OCI-LY7 (cell line): ENCODE measurements around the gene CLDN24.

Experiments
- CTCF ChIP-seq: fragments of 200-600 bp; sonication (generic); conservative IDR thresholded peaks from 2 replicates; pipeline ENCODE4 v1.5.1; 2014; ENCODE audit warnings: mild to moderate bottlenecking, antibody characterized with exemption, low read length, moderate library complexity, mixed read lengths
- EZH2phosphoT487 ChIP-seq: fragments of 200-600 bp; sonication (generic); IDR thresholded peaks from 2 replicates; pipeline ENCODE4 v1.6.1; 2018; ENCODE audit warnings: low read depth, borderline replicate concordance, mild to moderate bottlenecking, mixed run types, antibody characterized with exemption, low read length, moderate library complexity, mixed read lengths

GRCh38 chr4:183287677-183288076 lies 34.5 kb downstream of the CLDN24 start:
- TF ChIP-seq CTCF (no peak), EZH2phosphoT487 (no peak)
